PC-3 (cell line): ENCODE measurements around the gene ZNF716. TPM values are rescaled to one million over a fixed set of nuclear protein-coding genes. Genes with fewer than 3 reads are reported as not detected.
"Not testable (repeated sequence)": the region's sequence is repeated elsewhere in the genome, so short reads cannot be mapped to it uniquely, and the experiment has no call there.

Source experiments
- ATAC-seq: fragments of 200-7000 bp; cut with Tn5 transposase; 2 replicates; pipeline ENCODE4 v1.9.1; 2020; ENCODE audit warnings: mild to moderate bottlenecking, moderate library complexity
- BruUV-seq: library from RNA; stranded (reverse); fragments of 400-500 nt; replicated peaks from 2 replicates; lab custom pipeline; 2021; lab: Mats Ljungman, UMichigan
- CTCF ChIA-PET: fragments of 300-600 bp; sonication (Branson Sonifier 250); formaldehyde crosslinking; loops from one replicate; lab custom pipeline; 2022; ENCODE audit warnings: antibody characterized with exemption; lab: Charles Lee
- POLR2A ChIA-PET: fragments of 300-600 bp; sonication (Branson Sonifier 250); formaldehyde crosslinking; loops from one replicate; lab custom pipeline; 2022; ENCODE audit warnings: antibody characterized with exemption; ENCODE audit not compliant: unreplicated experiment; lab: Charles Lee
- DNase-seq: peaks from one replicate; pipeline ENCODE4 v3.0.0-alpha.2; 2015
- H2AFZ ChIP-seq: fragments of 300-600 bp; sonication (generic); 2 replicates; pipeline ENCODE4 v1.6.0; 2016; ENCODE audit warnings: antibody characterized with exemption, low read length
- H3F3A ChIP-seq: fragments of 300-600 bp; sonication (generic); one replicate; pipeline ENCODE4 v1.6.0; 2017; ENCODE audit warnings: antibody characterized with exemption, low read length, control low read depth, mild to moderate bottlenecking; ENCODE audit not compliant: unreplicated experiment
- H3K27ac ChIP-seq: fragments of 300-600 bp; sonication (generic); 2 replicates; pipeline ENCODE4 v1.5.1; 2016; ENCODE audit warnings: mild to moderate bottlenecking, low read length
- H3K27me3 ChIP-seq: fragments of 300-600 bp; sonication (generic); 2 replicates; pipeline ENCODE4 v1.6.1; 2016; ENCODE audit warnings: low read length, mixed read lengths
- H3K36me3 ChIP-seq: fragments of 300-600 bp; sonication (generic); 2 replicates; pipeline ENCODE4 v1.6.1; 2016; ENCODE audit warnings: low read depth, mixed run types, low read length, mixed read lengths
- H3K4me1 ChIP-seq: fragments of 300-600 bp; sonication (generic); 2 replicates; pipeline ENCODE4 v1.5.1; 2016; ENCODE audit warnings: low read length; ENCODE audit not compliant: insufficient read depth
- H3K4me2 ChIP-seq: fragments of 300-600 bp; sonication (generic); 2 replicates; pipeline ENCODE4 v1.6.0; 2016; ENCODE audit warnings: low read length
- H3K4me3 ChIP-seq: fragments of 300-600 bp; sonication (generic); 2 replicates; pipeline ENCODE4 v1.5.1; 2016; ENCODE audit warnings: mild to moderate bottlenecking, low read length, mixed read lengths
- H3K79me2 ChIP-seq: fragments of 300-600 bp; sonication (generic); 2 replicates; pipeline ENCODE4 v1.6.1; 2017; ENCODE audit warnings: low read length, mixed read lengths
- H3K9ac ChIP-seq: fragments of 300-600 bp; sonication (generic); 2 replicates; pipeline ENCODE4 v1.6.0; 2016; ENCODE audit warnings: mild to moderate bottlenecking, low read length
- H3K9me2 ChIP-seq: fragments of 300-600 bp; sonication (generic); replicated peaks from 2 replicates; pipeline ENCODE4 v1.6.1; 2016; ENCODE audit warnings: mixed run types, low read length, mixed read lengths
- H3K9me3 ChIP-seq: fragments of 300-600 bp; sonication (generic); 2 replicates; pipeline ENCODE4 v1.6.1; 2016; ENCODE audit warnings: low read length, mixed read lengths
- H4K20me1 ChIP-seq: fragments of 300-600 bp; sonication (generic); 2 replicates; pipeline ENCODE4 v1.6.1; 2016; ENCODE audit warnings: low read length, mixed read lengths
- EZH2 ChIP-seq: fragments of 300-600 bp; sonication (generic); IDR thresholded peaks from one replicate; pipeline ENCODE4 v1.6.1; 2017; ENCODE audit warnings: antibody characterized with exemption, mild to moderate bottlenecking, low read length; ENCODE audit not compliant: unreplicated experiment
- EZH2phosphoT487 ChIP-seq: fragments of 300-600 bp; sonication (generic); IDR thresholded peaks from 2 replicates; pipeline ENCODE4 v1.6.1; 2018; ENCODE audit warnings: mild to moderate bottlenecking, antibody characterized with exemption, low read length, borderline replicate concordance
- intact Hi-C: fragments of 100-400 bp; cut with micrococcal nuclease; formaldehyde crosslinking; loops from 2 replicates; pipeline ENCODE4 v1.9.0; 2023
- total RNA-seq: library from RNA; depleted of rRNA; stranded (reverse); fragments of >200 nt; gene quantifications from 2 replicates; pipeline ENCODE4 v1.2.3, GENCODE V29; 2014
- TF ChIP-seq, protein P1 (sequence below): fragments of 300-600 bp; sonication (generic); conservative IDR thresholded peaks from 2 replicates; pipeline ENCODE4 v1.5.1; 2017; ENCODE audit warnings: antibody characterized with exemption, low read depth, mild to moderate bottlenecking, low read length

The ZNF716 gene
- total RNA-seq, 1 experiment from 2014 or later = not detected

DNA sequence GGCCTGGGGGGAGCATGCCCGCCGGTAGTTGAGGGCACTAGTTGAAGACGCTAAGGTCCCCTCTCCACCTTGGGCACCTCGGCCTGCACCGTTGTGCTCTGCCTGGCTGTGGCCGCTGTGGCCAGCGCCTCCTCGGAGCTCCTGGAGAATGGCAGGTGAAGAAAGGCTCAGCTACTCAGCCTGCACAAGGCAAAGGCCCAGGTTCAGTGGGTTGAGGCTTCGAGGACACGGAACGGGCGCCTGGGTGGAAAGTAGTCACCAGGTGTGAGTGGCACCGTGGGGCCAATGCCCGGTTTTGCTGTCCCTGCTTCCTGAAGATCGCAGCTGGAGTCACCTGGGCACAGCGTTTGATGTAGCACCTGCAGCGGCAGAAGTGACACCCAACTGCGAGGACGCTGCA, 12.4 kb upstream of the ZNF716 start:
- no peaks in the 10 kb centered on the region for H3K79me2 ChIP-seq
- no peak overlapping the region for H2AFZ ChIP-seq
- ChIA-PET CTCF (no interaction called here), POLR2A (no interaction called here)
- ATAC-seq (no peak), DNase-seq (no peak)
- no peaks in the 10 kb centered on the region for H3K4me1 ChIP-seq
- no peak overlapping the region for H3K27ac ChIP-seq
- intact Hi-C loops = no loop called here
- H3K36me3 ChIP-seq = no peaks in the 10 kb centered on the region
- TF ChIP-seq, protein P1, sequence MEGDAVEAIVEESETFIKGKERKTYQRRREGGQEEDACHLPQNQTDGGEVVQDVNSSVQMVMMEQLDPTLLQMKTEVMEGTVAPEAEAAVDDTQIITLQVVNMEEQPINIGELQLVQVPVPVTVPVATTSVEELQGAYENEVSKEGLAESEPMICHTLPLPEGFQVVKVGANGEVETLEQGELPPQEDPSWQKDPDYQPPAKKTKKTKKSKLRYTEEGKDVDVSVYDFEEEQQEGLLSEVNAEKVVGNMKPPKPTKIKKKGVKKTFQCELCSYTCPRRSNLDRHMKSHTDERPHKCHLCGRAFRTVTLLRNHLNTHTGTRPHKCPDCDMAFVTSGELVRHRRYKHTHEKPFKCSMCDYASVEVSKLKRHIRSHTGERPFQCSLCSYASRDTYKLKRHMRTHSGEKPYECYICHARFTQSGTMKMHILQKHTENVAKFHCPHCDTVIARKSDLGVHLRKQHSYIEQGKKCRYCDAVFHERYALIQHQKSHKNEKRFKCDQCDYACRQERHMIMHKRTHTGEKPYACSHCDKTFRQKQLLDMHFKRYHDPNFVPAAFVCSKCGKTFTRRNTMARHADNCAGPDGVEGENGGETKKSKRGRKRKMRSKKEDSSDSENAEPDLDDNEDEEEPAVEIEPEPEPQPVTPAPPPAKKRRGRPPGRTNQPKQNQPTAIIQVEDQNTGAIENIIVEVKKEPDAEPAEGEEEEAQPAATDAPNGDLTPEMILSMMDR = no peak
- no peak for TF ChIP-seq EZH2
- no peak for TF ChIP-seq EZH2phosphoT487
- H3F3A ChIP-seq = no peaks in the 10 kb centered on the region
- no peak overlapping the region for H3K9ac ChIP-seq
- H4K20me1 ChIP-seq = no peaks in the 10 kb centered on the region
- no peaks in the 10 kb centered on the region for H3K9me2 ChIP-seq
- H3K9me3 ChIP-seq = peaks cover 12% of the 10 kb centered on the region; the same call in 1 of the 2 replicates
- no peak overlapping the region for H3K4me2 ChIP-seq
- H3K4me3 ChIP-seq = no peak overlapping the region
- H3K27me3 ChIP-seq = no peaks in the 10 kb centered on the region
- no TSS peak for BruUV-seq

DNA sequence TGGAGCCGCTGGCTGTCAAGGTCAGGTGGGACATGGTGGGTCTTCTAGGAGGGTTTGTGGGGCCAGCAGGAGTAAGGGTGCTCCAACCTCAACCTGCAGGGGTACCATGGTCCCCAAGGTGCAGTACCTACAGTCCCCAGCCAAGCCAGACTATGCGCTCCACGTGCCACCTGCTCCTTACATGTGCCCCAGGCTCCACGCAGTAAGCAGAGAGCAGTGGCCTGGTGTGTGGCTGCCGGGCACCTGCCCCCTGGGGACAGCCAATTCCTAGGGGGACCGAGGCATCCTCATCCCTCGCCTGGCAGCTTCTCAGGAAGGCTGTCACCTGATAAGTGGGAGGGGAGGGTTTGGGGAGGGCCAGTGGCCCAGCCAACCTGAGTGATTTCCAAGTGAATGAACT, 11.7 kb upstream of the ZNF716 start:
- H4K20me1 ChIP-seq = no peaks in the 10 kb centered on the region
- no peaks in the 10 kb centered on the region for H3K36me3 ChIP-seq
- no peaks in the 10 kb centered on the region for H3K79me2 ChIP-seq
- H3K27me3 ChIP-seq = no peaks in the 10 kb centered on the region
- no peak overlapping the region for H2AFZ ChIP-seq
- H3K4me2 ChIP-seq = no peak overlapping the region
- BruUV-seq = no TSS peak
- no peaks in the 10 kb centered on the region for H3F3A ChIP-seq
- H3K9me2 ChIP-seq = no peaks in the 10 kb centered on the region
- ATAC-seq (no peak), DNase-seq (no peak)
- intact Hi-C loops = no loop called here
- H3K4me1 ChIP-seq = no peaks in the 10 kb centered on the region
- CTCF ChIA-PET = no interaction called here
- no peak for TF ChIP-seq EZH2
- no peak for TF ChIP-seq EZH2phosphoT487
- TF ChIP-seq, protein P1 = no peak
- no peak overlapping the region for H3K9ac ChIP-seq
- POLR2A ChIA-PET = no interaction called here
- H3K9me3 ChIP-seq = 0 out of 2 replicates have a peak, but pooled peaks cover 6% of the 10 kb centered on the region
- no peak overlapping the region for H3K27ac ChIP-seq
- H3K4me3 ChIP-seq = no peak overlapping the region

DNA sequence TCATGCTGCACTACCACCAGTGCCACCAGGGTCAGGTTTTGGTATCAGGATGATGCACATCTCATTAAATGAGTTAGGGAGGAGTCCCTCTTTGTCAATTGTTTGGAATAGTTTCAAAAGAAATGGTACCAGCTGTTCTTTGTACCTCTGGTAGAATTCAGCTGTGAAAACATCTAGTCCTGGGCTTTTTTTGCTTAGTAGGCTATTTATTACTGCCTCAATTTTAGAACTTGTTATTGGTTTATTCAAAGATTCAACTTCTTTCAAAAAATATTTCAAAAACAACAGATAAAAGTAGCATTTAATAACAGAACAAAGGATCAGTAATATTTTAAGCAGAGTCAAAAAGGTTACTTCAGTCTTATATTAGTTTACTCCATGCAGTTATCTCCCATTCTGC, 6.4 kb upstream of the ZNF716 start:
- ATAC-seq (no peak), DNase-seq (no peak)
- ChIA-PET CTCF (no interaction called here), POLR2A (no interaction called here)
- no peaks in the 10 kb centered on the region for H3K36me3 ChIP-seq
- H3K9me2 ChIP-seq = no peaks in the 10 kb centered on the region
- H3F3A ChIP-seq = no peaks in the 10 kb centered on the region
- H3K4me2 ChIP-seq = no peak overlapping the region
- BruUV-seq = no TSS peak
- no peak overlapping the region for H3K4me3 ChIP-seq
- H3K4me1 ChIP-seq = no peaks in the 10 kb centered on the region
- H3K9ac ChIP-seq = no peak overlapping the region
- no peaks in the 10 kb centered on the region for H4K20me1 ChIP-seq
- TF ChIP-seq EZH2phosphoT487 = no peak
- TF ChIP-seq, protein P1 = no peak
- no peak for TF ChIP-seq EZH2
- H3K9me3 ChIP-seq = 0 out of 2 replicates have a peak, but pooled peaks cover 3% of the 10 kb centered on the region
- H3K27ac ChIP-seq = no peak overlapping the region
- no peak overlapping the region for H2AFZ ChIP-seq
- H3K79me2 ChIP-seq = no peaks in the 10 kb centered on the region
- no peaks in the 10 kb centered on the region for H3K27me3 ChIP-seq
- intact Hi-C loops = no loop called here

- H3F3A ChIP-seq, H4K20me1 ChIP-seq, BruUV-seq, H3K4me2 ChIP-seq, H3K79me2 ChIP-seq, CTCF ChIA-PET, H3K27me3 ChIP-seq, H3K9ac ChIP-seq, H3K27ac ChIP-seq, intact Hi-C loops, H3K36me3 ChIP-seq, ATAC-seq, H3K9me2 ChIP-seq, H3K4me3 ChIP-seq, H3K4me1 ChIP-seq, H2AFZ ChIP-seq, DNase-seq, POLR2A ChIA-PET: not testable (repeated sequence)
- H3K9me3 ChIP-seq = peaks cover 43% of the 10 kb centered on the region
Observed at GRCh38 chr7:57469186-57469828, 19.3 kb downstream of the ZNF716 start.
